Measurements from ENCODE around the gene AMOTL2.

GRCh38 chr3:134317106-134317947 lies 56.9 kb downstream of the AMOTL2 start:
- TF ChIP-seq CTCF (IDR thresholded peaks at IDR 0.05), result no peak
- no peak for TF ChIP-seq POLR2A (IDR thresholded peaks at IDR 0.05)
